Naive thymus-derived CD8-positive, alpha-beta T cell (primary cell): ENCODE results near the gene MAP2K3. TPM values are rescaled to one million over a fixed set of nuclear protein-coding genes. Genes with fewer than 3 reads are reported as not detected.

Experiments
- ATAC-seq, 2 donors: fragments of 150-1000 bp; cut with Tn5 transposase in 1 of 2; sonication (Bioruptor Pico), chemical (Tn5 transposase) in 1 of 2; 1 replicate in 1 of 2; 2 replicates in 1 of 2; pipeline ENCODE4 v1.10.0; 2021; ENCODE audit warnings: mild to moderate bottlenecking in 2 of 2, moderate library complexity in 2 of 2
- POLR2A ChIA-PET: fragments of 350-600 bp; sonication (Branson Sonifier 250); formaldehyde crosslinking; loops from one replicate; lab custom pipeline; 2021; ENCODE audit warnings: antibody characterized with exemption; lab: Charles Lee
- DNase-seq, 10 donors: peaks; one replicate each; pipeline versions ENCODE4 v3.0.0 to v3.0.0-alpha.2; 2020 to 2022
- H3K27ac Mint-ChIP-seq, 10 donors: one replicate each; pipeline ENCODE4 v1.8.0; 2020 to 2022; ENCODE audit warnings: mild to moderate bottlenecking in 10 of 10, mixed read lengths in 10 of 10, moderate library complexity in 4 of 10, inconsistent platforms in 1 of 10
- H3K27me3 Mint-ChIP-seq, 5 donors: one replicate each; pipeline ENCODE4 v1.8.0; 2021 to 2022; ENCODE audit warnings: mixed read lengths in 5 of 5
- H3K36me3 Mint-ChIP-seq, 3 donors: one replicate each; pipeline ENCODE4 v1.8.0; 2020 to 2022; ENCODE audit warnings: mixed read lengths in 3 of 3, mild to moderate bottlenecking in 2 of 3, inconsistent platforms in 1 of 3
- H3K4me1 Mint-ChIP-seq, 4 donors: one replicate each; pipeline ENCODE4 v1.8.0; 2021 to 2022; ENCODE audit warnings: mixed read lengths in 4 of 4
- H3K4me3 Mint-ChIP-seq, 10 donors: one replicate each; pipeline ENCODE4 v1.8.0; 2020 to 2022; ENCODE audit warnings: mild to moderate bottlenecking in 10 of 10, mixed read lengths in 10 of 10, moderate library complexity in 6 of 10, inconsistent platforms in 1 of 10
- H3K9me3 Mint-ChIP-seq, 9 donors: one replicate each; pipeline ENCODE4 v1.8.0; 2020 to 2022; ENCODE audit warnings: mixed read lengths in 9 of 9, mild to moderate bottlenecking in 3 of 9, inconsistent platforms in 1 of 9, moderate library complexity in 1 of 9
- polyA plus RNA-seq, 3 donors: library from polyadenylated mRNA; unstranded; fragments of 300-500 nt; fragmentation: Illumina TruSeq; gene quantifications; one replicate each; pipeline ENCODE4 v1.2.3, GENCODE V29; 2021
- total RNA-seq, 8 experiments: library from RNA in 2 of 8; stranded (reverse) in 2 of 8; gene quantifications; one replicate each; pipeline ENCODE4 v1.2.3 and lab custom pipeline; 2021 to 2026

The MAP2K3 gene
- total and polyA plus RNA-seq, 5 experiments from 2014 or later: 39.4 to 69.4 (median 49.0) TPM

GRCh38 chr17:21295036-21295952, 10.8 kb downstream of the MAP2K3 start:
- ATAC-seq: no peak
- Mint-ChIP-seq H3K4me3 (no peak overlapping the region), H3K27me3 (peaks cover 2 to 17% (median 6%) of the 10 kb centered on the region in 5 donors), H3K27ac (peak overlapping the region in 5 of 10 donors; percentile 20 to 79 (median 63)), H3K9me3 (peaks cover 0 to 35% (median 9%) of the 10 kb centered on the region in 9 donors), H3K4me1 (peaks cover 17 to 42% (median 26%) of the 10 kb centered on the region in 4 donors), H3K36me3 (peaks cover 0 to 40% (median 4%) of the 10 kb centered on the region in 3 donors)
- POLR2A ChIA-PET: no interaction called here
- DNase-seq: no peak

- Mint-ChIP-seq H3K36me3 (peaks cover 0 to 43% (median 4%) of the 10 kb centered on the region in 3 donors), H3K27ac (peak overlapping the region in 3 of 10 donors; percentile 34 to 52 (median 37)), H3K4me1 (peaks cover 16 to 32% (median 19%) of the 10 kb centered on the region in 4 donors), H3K27me3 (peaks cover 0 to 15% (median 6%) of the 10 kb centered on the region in 5 donors), H3K9me3 (peaks cover 0 to 38% (median 9%) of the 10 kb centered on the region in 9 donors), H3K4me3 (no peak overlapping the region)
- no peak for ATAC-seq
- POLR2A ChIA-PET: no interaction called here
- DNase-seq: no peak
Observed at GRCh38 chr17:21296097-21297025, 11.8 kb downstream of the MAP2K3 start.

- POLR2A ChIA-PET: no interaction called here
- Mint-ChIP-seq H3K27me3 (peaks cover 0 to 11% (median 6%) of the 10 kb centered on the region in 5 donors), H3K27ac (peak overlapping the region in 2 of 10 donors; percentile 18 to 37), H3K4me1 (peaks cover 14 to 28% (median 17%) of the 10 kb centered on the region in 4 donors), H3K36me3 (peaks cover 0 to 44% (median 4%) of the 10 kb centered on the region in 3 donors), H3K4me3 (no peak overlapping the region), H3K9me3 (peaks cover 0 to 40% (median 5%) of the 10 kb centered on the region in 9 donors)
- no peak for DNase-seq
- ATAC-seq: no peak
Observed at GRCh38 chr17:21297026-21297520, 12.6 kb downstream of the MAP2K3 start.

GRCh38 chr17:21297597-21297996, 13.1 kb downstream of the MAP2K3 start:
- DNase-seq: no peak
- no peak for ATAC-seq
- Mint-ChIP-seq H3K27ac (peak overlapping the region in 3 of 10 donors; percentile 15 to 33 (median 18)), H3K4me1 (peaks cover 10 to 24% (median 15%) of the 10 kb centered on the region in 4 donors), H3K27me3 (peaks cover 0 to 7% (median 3%) of the 10 kb centered on the region in 5 donors), H3K9me3 (peaks cover 0 to 39% (median 3%) of the 10 kb centered on the region in 9 donors), H3K36me3 (peaks cover 0 to 45% (median 6%) of the 10 kb centered on the region in 3 donors), H3K4me3 (no peak overlapping the region)
- POLR2A ChIA-PET: no interaction called here

- no peak overlapping the region for H3K4me3 Mint-ChIP-seq
- peaks cover 0 to 37% (median 3%) of the 10 kb centered on the region in 9 donors for H3K9me3 Mint-ChIP-seq
- POLR2A ChIA-PET: no interaction called here
- no peak for ATAC-seq
- H3K36me3 Mint-ChIP-seq: peaks cover 0 to 47% (median 6%) of the 10 kb centered on the region in 3 donors
- H3K27ac Mint-ChIP-seq: peak overlapping the region in 2 of 10 donors; percentile 18 to 20
- no peak for DNase-seq
- peaks cover 6 to 22% (median 12%) of the 10 kb centered on the region in 4 donors for H3K4me1 Mint-ChIP-seq
- H3K27me3 Mint-ChIP-seq: peaks cover 0 to 6% (median 0%) of the 10 kb centered on the region in 5 donors
Observed at GRCh38 chr17:21298056-21298982, 13.8 kb downstream of the MAP2K3 start.

- Mint-ChIP-seq H3K36me3 (peaks cover 0 to 54% (median 6%) of the 10 kb centered on the region in 3 donors), H3K4me1 (peaks cover 6 to 21% (median 12%) of the 10 kb centered on the region in 4 donors), H3K27me3 (peaks cover 0 to 6% (median 0%) of the 10 kb centered on the region in 5 donors), H3K27ac (no peak overlapping the region), H3K4me3 (no peak overlapping the region), H3K9me3 (peaks cover 0 to 41% (median 3%) of the 10 kb centered on the region in 9 donors)
- POLR2A ChIA-PET: interaction anchor here (0.7 kb wide), 1 partner anchor 97 kb away, joined by 5 read pairs; no protein-coding TSS in a partner anchor
- ATAC-seq (no peak), DNase-seq (no peak)
Observed at GRCh38 chr17:21298983-21299519, 14.5 kb downstream of the MAP2K3 start.

- Mint-ChIP-seq H3K4me3 (no peak overlapping the region), H3K27ac (peak overlapping the region in 1 of 10 donors; percentile 70), H3K27me3 (peaks cover 0 to 2% (median 0%) of the 10 kb centered on the region in 5 donors), H3K36me3 (peaks cover 0 to 53% (median 6%) of the 10 kb centered on the region in 3 donors), H3K4me1 (peaks cover 0 to 13% (median 4%) of the 10 kb centered on the region in 4 donors), H3K9me3 (peaks cover 0 to 33% (median 0%) of the 10 kb centered on the region in 9 donors)
- DNase-seq: no peak
- POLR2A ChIA-PET: no interaction called here
- no peak for ATAC-seq
Observed at GRCh38 chr17:21299981-21300600, 15.6 kb downstream of the MAP2K3 start.

GRCh38 chr17:21300601-21301571, 16.4 kb downstream of the MAP2K3 start:
- H3K27ac Mint-ChIP-seq: no peak overlapping the region
- H3K9me3 Mint-ChIP-seq: peaks cover 0 to 32% (median 0%) of the 10 kb centered on the region in 9 donors
- H3K4me1 Mint-ChIP-seq: peaks cover 0 to 6% (median 3%) of the 10 kb centered on the region in 4 donors
- DNase-seq (no peak), ATAC-seq (no peak)
- no peaks in the 10 kb centered on the region for H3K27me3 Mint-ChIP-seq
- H3K36me3 Mint-ChIP-seq: peaks cover 0 to 57% (median 6%) of the 10 kb centered on the region in 3 donors
- no peak overlapping the region for H3K4me3 Mint-ChIP-seq
- POLR2A ChIA-PET: no interaction called here

GRCh38 chr17:21301593-21302550, 17.4 kb downstream of the MAP2K3 start:
- Mint-ChIP-seq H3K4me1 (peaks cover 0 to 4% (median 0%) of the 10 kb centered on the region in 4 donors), H3K27me3 (no peaks in the 10 kb centered on the region), H3K4me3 (no peak overlapping the region), H3K9me3 (peaks cover 0 to 32% (median 0%) of the 10 kb centered on the region in 9 donors), H3K36me3 (peaks cover 0 to 61% (median 6%) of the 10 kb centered on the region in 3 donors), H3K27ac (no peak overlapping the region)
- ATAC-seq (no peak), DNase-seq (no peak)
- POLR2A ChIA-PET: no interaction called here
